HG03571 (cell line): ENCODE data around the gene MED14.

Source experiments
- ATAC-seq: cut with Tn5 transposase; IDR thresholded peaks from one replicate; pipeline ENCODE4 v1.9.1; 2021; ENCODE audit not compliant: unreplicated experiment

Gene MED14

DNA sequence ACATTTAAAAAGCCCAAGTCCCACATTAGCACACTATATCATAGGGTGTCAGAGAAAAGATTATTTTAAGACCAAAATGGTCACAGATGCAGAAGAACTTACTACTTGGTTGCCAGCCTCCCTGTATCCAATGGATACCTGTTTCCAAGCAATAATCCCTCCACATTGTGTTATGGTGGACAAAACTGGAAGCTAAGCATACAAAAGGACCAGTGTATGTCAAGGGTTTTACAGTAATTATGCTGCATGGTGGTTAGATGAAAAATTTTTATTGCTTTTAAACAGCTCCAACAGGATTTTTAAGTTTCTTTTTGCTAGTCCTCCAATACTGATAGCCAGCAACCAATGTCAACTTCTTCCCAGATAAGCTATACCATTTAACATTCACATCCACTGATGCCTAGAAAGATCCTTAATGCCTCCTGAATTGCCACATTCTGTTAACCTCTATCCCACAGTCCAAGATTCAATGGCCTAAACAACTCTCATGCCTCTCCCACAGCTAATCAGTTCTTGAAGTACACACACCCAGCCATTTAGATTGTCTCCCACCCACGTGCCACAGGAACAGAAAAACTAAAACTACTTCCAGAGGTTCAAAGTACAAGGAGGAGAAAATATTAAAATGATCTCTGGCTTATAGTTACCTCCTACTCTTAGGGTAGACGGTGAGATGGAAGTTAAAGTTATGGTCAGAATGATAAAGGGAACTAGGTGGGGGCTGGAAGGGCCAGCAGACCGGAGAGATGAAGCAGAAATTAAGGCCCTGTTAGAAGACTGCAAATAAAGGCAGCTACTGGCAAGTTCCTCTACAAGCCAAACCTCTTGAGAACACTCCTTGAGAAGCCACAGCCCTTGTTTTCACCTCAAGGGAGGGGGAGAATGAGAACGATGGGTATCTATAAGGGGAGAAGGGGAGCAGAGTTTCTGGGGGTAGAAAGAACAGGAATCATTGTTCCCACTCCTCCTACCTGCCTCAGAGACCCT, 5.5 kb downstream of the MED14 start:
- no peak for ATAC-seq

DNA sequence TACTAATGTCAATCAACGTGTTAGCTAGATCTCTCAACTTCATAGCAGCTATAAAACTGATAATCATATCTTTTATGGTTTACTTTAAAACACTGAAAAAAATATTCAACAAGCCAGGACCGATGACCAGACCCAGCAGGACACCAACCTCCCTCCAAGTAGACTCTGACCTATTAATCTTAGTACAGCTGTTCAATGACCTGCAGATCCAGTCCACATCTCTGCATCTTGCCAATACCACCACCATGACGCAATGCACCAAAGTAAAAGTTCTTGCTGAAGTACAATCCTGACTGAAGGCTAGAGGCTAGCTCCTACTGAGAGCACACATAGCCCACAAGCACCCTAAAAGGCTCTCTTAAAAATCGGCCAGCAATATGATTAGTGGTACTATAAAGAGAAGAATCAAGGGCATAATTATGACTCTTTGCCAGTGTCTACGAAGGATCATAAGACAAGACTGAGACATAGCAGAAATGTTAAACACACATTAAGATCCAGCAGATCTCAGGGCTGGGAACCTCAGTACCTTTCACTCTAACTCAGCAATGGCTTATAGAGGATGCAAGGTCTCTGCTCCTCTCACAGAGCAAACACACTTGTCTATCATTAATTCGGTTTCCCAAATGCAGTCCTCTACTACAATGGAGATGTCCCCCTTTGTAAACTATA, 7.6 kb downstream of the MED14 start:
- ATAC-seq = no peak

DNA sequence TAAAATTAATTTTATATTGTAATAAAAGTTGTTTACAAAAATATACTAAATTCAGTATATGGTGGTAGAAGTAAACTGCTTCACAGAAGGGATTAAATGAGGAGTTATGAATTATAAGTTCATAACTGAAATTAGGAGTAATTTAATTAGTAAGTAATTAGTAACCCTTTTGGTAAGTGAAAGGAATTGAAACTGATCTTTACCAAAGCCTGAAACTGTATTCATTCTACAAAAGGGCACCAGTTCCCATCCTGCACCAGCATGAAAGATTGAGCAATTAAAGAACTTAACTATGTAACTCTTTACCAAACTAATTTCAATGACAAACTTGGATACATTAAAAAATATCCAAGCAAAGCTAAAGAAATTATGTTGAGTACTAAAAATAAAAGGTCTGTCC, 8.2 kb downstream of the MED14 start:
- ATAC-seq = no peak

DNA sequence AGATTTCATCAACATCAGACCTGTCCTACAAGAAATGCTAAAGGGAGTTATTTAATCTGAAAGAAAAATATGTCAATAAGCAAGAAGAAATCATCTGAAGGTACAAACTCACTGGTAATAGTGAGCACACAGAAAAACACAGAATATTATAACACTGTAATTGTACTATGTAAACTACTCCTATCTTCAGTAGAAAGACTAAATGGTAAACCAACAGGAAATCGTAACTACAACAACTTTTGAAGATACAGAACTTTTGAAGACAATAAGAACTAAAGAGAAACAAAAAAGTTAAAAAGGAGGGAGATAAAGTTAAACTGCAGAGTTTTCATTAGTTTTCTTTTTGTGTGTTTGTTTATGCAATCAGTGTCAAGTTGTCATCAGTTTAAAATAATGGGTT, 12.4 kb downstream of the MED14 start:
- ATAC-seq = no peak

DNA sequence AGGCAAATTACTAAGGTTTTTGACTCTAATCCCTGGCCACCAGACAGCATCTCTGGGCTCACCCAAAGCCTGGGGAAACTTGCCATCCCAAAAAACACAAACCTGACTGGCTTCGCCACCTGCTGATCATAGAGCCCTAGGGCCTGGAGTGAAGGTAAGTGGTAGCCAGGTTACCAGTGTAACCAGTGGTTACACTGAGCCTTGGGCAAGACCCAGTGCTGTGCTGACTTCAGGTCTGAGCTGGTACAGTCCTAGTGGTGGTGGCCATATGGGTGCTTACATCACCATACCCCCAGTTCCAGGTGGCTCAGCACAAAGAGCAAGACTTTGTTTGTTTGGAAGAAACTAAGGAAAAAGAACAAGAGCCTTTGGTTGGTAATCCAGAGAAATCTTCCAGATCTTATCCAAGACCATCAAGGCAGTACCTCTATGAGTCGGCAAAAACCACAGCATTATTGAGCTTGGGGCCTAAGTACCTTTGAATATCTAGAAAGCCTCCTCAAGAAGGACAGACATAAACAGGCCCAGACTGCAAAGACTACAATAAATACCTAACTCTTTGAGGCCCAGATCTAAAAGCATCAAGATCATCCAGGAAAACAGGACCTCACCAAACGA, 13.7 kb downstream of the MED14 start:
- no peak for ATAC-seq

DNA sequence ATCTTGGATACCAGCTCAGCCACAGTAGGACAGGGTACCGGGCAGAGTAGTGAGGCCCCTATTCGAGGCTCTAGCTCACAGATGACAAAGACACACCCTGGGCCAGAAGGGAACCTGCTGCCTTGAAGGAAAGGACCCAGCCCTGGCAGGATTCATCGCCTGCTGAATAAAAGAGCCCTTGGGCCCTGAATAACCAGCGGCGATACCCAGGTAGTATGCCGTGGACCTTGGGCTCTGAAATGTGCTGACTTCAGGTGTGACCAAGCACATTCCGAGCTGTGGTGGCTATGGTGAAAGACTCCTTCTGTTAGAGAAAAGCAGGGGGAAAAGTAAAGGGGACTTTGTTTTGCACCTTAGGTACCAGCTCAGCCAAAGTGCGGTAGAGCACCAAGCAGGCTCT, 14.6 kb downstream of the MED14 start:
- ATAC-seq = no peak

DNA sequence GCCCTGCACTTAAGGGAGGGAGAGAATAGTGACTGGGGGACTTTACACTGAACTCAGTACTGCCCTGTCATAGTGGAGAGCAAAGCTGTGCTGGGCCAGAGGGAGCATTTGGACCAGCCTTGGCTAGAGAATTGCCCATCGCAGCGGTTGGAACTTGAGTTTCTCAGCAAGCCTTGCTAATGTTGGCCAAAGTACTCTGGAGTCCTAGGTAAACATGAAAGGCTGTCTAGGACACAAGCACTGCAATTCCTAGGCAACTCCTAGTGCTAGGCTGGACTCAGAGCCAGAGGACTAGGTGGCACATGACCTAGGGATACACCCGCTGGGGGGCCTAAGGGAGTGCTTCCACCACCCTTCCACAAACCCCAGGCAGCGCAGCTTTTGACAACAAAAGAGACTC, 15.0 kb downstream of the MED14 start:
- no peak for ATAC-seq

DNA sequence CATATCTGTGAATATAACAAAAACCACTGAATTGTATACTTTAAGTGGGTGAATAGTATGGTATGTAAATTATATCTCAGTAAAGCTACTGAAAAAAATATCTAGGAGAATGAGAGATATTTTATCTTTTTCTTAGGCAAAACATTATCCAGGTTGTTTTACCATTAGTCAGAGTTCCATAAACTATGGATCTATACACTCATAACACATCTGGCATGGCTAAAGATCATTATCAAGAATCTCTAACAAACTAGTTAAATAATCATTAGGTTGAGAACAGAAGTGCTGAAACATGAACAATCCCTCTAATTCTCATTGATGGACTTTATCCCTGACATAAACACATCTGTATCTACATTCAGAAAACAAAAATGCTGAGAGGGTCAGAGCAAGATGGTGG, 15.6 kb downstream of the MED14 start:
- ATAC-seq = no peak

DNA sequence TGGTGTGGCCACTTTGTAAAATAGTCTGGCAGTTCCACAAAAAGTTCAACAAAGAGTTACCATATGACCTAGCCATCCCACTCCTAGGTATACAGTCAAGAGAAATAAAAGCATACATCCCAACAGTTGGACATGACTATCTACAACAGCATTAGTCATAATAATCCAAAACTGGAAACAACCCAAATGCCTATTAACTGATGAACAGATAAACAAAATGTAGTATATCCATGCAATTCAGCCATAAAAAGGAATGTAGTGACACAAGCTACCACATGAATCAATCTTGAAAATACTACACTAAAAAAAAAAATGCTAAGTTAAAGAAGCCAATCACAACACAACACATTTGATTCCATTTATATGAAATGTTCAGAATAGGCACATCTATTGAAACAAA, 16.1 kb downstream of the MED14 start:
- no peak for ATAC-seq

DNA sequence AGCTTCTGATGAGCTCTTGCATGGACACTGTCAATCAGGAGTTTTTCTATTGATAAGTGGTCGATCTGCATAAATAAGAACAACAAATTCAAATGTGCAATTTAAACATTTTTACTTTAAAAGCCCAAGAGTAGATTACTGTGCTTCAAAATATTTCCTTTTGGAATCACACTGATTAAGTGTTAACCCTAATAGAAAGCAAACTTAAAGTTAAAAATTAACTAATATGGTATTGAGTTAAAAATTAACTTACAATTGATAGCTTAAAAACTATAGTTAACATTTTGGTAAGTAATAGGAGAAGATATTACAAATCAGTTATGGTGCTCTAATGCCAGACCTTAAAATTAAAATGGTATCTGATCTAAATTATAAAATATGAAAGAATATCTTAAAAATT, 25.9 kb downstream of the MED14 start:
- ATAC-seq = no peak

DNA sequence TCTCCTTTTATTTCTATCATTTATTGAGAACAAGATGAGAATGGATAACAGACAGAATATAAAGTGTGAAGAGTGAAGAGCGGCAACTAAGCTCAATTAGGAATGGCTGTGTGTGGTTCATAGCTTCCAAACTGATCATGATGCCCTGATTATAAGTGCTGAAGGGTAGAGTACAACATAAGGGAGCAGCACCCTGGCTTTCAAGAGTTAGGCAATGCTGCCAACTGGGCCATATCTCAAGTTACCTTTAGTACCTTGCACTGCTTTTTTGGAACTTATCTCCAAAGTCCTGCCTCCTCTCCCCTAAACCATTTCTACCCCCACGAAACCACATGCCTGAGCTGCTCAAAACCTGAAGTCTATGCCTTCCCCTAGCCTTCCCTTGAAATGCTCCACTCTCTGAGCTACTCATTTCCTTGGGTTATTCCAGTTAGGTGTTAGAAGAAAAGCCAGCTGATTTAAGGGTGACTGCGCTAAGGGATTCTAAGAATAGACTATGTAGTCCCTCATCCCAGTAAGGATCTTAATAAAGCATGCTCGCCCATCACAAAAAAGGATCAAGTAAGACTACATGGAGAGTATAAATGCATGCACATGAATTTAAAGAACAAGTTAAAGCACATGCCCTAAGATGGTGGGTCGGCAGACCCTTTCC, 29.6 kb downstream of the MED14 start:
- no peak for ATAC-seq

DNA sequence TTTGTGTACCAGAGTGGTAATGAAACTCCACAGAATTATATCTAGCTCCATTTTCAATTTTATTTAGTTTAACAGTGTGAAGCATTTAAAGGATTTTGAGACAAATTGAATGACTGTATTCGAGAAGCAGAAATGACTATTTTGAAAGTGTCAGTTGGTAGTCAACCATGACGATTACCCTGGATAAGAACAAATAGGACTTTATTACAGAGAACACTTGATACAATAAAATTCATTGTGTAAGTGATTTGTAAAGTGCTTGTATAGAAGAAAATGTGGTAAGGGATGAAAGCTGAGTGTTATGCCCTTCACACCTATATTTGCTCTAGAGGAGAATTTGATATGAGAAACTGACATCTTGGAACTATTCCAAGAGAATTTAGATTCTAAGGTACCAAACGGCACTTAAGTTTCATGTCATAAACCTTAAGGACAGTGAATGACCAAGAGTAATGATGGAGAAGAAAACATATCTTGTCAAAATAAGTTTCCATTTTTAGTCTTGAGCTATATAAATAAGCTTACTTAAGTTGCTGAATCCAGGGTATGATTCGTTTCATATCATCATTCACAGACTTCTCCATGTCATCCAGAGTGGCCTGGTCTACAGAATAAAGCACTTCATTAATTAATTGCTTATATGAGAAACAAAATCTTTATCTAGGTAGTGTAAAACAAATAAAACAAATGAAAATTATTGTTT, 34.6 kb downstream of the MED14 start:
- ATAC-seq = no peak

DNA sequence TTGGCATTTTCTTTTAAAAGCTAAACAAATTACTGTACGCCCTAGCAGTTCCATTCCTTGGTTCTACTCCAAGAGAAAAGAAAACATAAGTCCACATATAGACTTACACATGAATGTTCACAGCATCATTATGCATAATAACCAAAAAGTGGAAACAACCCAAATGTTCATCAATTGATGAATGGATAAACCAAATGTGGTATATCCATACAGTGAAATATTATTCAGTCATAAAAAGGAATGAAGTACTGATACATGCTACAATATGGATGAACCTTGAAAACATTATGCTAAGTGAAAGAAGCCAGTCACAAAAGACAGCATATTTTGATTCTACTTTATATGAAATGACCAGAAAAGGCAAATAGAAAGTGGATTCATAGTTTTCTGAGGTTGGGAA, 36.5 kb downstream of the MED14 start:
- no peak for ATAC-seq

DNA sequence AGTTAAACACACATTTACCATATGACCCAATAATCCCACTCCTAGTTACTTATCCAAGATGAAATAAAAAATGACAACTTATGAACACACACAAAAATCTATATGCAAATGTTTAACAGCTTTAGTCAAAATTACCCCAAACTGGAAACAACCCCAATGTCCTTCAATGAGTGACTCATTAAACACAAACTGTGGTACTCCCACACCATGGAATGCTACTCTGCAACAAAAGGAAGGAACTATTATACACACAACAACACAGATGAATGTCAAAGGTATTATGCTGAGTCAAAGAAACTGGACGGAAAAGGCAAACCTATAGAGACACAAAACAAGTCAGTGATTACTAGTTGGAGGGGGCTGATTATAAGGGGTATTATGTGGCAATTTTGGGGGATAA, 40.5 kb downstream of the MED14 start:
- no peak for ATAC-seq

DNA sequence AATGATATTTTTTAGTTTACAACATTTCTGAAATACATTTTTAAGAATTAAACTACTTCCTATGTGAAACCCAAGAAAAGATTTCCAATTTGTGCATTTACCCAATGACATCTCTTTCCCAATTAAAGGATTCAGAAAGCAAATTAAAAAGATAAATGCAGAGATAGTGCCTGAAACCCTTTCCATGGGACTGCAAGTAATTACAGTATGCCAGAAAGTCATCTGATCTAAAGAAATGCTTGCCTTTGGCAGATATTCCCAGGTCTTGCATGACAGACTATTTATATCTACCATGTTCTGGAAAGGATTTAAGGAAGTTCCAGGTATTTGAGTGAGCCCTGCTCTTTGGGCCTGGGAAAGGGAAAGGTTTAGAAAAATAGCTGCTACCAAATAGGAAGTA, 46.4 kb downstream of the MED14 start:
- no peak for ATAC-seq

DNA sequence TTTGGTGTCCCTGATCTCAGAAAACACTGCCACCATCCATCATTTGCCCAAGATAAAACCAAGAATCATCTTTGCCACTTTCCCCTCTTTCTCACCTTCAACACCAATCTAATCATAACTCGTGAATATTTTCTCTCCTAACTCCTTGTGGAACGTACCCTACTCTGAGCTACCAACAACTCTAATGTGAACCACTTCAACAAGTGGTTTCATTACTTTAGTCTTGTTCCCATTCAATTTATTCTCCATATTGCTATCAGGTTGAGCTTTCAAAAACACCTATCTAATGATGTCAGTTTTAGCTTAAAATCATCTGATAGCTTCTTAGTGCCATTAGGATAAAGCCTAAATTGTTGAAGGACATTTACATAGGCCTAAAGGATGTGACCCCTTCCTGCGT, 48.2 kb downstream of the MED14 start:
- no peak for ATAC-seq

DNA sequence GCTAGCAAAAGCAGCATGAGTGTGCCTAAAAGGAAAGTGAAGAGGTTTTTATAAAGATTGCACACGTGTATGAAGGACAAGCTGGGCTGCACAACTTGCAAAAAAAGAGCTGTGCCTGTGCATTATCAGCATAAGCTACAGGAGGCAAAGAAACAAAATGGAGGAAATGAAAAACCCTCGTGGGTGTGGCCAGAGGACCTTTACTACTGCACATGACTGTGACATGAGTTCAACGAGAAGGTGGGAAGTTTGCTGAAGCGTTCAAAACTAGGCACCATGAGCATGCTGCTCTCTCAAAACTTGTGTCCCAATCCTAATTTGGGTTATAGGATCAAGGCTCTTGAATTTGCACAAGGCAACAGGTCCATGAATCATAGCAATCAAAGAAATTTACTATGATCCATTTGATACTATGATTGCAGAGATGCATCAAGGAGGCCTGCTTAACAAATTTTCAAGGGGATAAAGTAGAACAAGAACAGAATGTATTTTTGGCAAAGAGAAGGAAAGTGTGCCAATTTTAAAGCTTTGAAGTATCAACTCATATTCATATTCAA, 49.9 kb downstream of the MED14 start:
- ATAC-seq = no peak

DNA sequence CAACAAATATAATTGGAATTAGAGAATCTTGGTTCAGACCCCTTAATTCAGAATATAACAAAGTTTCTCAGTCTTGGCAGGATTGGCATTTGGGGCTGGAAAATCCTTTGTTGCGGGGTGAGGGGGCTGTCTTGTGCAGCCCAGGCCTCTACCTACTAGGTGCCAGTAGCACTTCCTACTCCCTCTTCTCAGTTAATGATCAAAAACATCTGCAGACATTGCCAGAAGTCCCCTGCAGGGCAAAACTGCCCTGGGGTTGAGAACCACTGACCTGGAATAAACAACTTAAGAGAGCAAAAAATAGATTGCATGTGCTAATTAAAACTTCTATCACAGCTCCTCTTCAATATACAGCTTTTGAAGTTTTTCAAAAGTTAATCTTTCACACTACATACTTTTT, 51.2 kb downstream of the MED14 start:
- no peak for ATAC-seq

DNA sequence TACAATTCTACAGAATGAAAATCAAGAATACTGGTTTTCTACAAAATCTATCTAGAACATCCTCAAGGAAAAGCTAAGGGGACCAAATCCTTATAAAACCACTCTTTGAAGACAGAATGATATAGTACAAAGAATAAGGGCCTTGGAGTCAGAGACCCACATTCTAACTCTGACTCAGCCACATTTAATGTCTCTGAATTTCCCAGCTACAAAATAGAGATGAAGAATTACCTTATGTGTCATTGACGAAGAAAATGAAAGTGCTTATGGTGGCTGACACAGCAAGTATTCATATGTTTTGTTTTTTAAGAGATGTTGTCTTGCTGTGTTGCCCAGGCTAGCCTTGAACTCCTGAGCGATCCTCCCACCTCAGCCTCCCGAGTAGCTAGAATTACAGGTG, 52.1 kb downstream of the MED14 start:
- ATAC-seq = no peak

DNA sequence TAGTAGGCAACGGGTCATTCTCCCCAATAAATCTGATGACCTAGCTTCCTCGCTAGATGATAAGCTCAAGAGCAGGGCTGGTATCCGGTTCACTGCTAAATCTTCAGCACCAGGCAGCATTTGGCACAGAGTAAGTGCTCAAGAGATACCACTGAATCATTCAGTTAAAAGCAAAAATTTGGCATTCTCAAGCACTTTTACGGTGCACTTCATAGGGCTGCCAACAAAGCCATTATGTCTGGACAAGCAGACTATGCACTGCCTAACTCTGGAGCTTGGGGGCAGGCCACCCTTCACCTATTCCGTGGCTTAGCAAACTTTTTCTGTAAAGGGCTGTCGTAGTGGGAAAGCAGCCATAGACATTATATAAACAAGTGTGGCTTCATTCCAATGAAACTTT, 64.2 kb downstream of the MED14 start:
- ATAC-seq = no peak
